PC-3 (cell line): ENCODE measurements around the gene HENMT1. TPM values are rescaled to one million over a fixed set of nuclear protein-coding genes. Genes with fewer than 3 reads are reported as not detected.

Experiments
- ATAC-seq: fragments of 200-7000 bp; cut with Tn5 transposase; 2 replicates; pipeline ENCODE4 v1.9.1; 2020; ENCODE audit warnings: mild to moderate bottlenecking, moderate library complexity
- BruUV-seq: library from RNA; stranded (reverse); fragments of 400-500 nt; replicated peaks from 2 replicates; lab custom pipeline; 2021; lab: Mats Ljungman, UMichigan
- CTCF ChIA-PET: fragments of 300-600 bp; sonication (Branson Sonifier 250); formaldehyde crosslinking; loops from one replicate; lab custom pipeline; 2022; ENCODE audit warnings: antibody characterized with exemption; lab: Charles Lee
- POLR2A ChIA-PET: fragments of 300-600 bp; sonication (Branson Sonifier 250); formaldehyde crosslinking; loops from one replicate; lab custom pipeline; 2022; ENCODE audit warnings: antibody characterized with exemption; ENCODE audit not compliant: unreplicated experiment; lab: Charles Lee
- DNase-seq: peaks from one replicate; pipeline ENCODE4 v3.0.0-alpha.2; 2015
- H2AFZ ChIP-seq: fragments of 300-600 bp; sonication (generic); 2 replicates; pipeline ENCODE4 v1.6.0; 2016; ENCODE audit warnings: antibody characterized with exemption, low read length
- H3F3A ChIP-seq: fragments of 300-600 bp; sonication (generic); one replicate; pipeline ENCODE4 v1.6.0; 2017; ENCODE audit warnings: antibody characterized with exemption, low read length, control low read depth, mild to moderate bottlenecking; ENCODE audit not compliant: unreplicated experiment
- H3K27ac ChIP-seq: fragments of 300-600 bp; sonication (generic); 2 replicates; pipeline ENCODE4 v1.5.1; 2016; ENCODE audit warnings: mild to moderate bottlenecking, low read length
- H3K27me3 ChIP-seq: fragments of 300-600 bp; sonication (generic); 2 replicates; pipeline ENCODE4 v1.6.1; 2016; ENCODE audit warnings: low read length, mixed read lengths
- H3K36me3 ChIP-seq: fragments of 300-600 bp; sonication (generic); 2 replicates; pipeline ENCODE4 v1.6.1; 2016; ENCODE audit warnings: low read depth, mixed run types, low read length, mixed read lengths
- H3K4me1 ChIP-seq: fragments of 300-600 bp; sonication (generic); 2 replicates; pipeline ENCODE4 v1.5.1; 2016; ENCODE audit warnings: low read length; ENCODE audit not compliant: insufficient read depth
- H3K4me2 ChIP-seq: fragments of 300-600 bp; sonication (generic); 2 replicates; pipeline ENCODE4 v1.6.0; 2016; ENCODE audit warnings: low read length
- H3K4me3 ChIP-seq: fragments of 300-600 bp; sonication (generic); 2 replicates; pipeline ENCODE4 v1.5.1; 2016; ENCODE audit warnings: mild to moderate bottlenecking, low read length, mixed read lengths
- H3K79me2 ChIP-seq: fragments of 300-600 bp; sonication (generic); 2 replicates; pipeline ENCODE4 v1.6.1; 2017; ENCODE audit warnings: low read length, mixed read lengths
- H3K9ac ChIP-seq: fragments of 300-600 bp; sonication (generic); 2 replicates; pipeline ENCODE4 v1.6.0; 2016; ENCODE audit warnings: mild to moderate bottlenecking, low read length
- H3K9me2 ChIP-seq: fragments of 300-600 bp; sonication (generic); replicated peaks from 2 replicates; pipeline ENCODE4 v1.6.1; 2016; ENCODE audit warnings: mixed run types, low read length, mixed read lengths
- H3K9me3 ChIP-seq: fragments of 300-600 bp; sonication (generic); 2 replicates; pipeline ENCODE4 v1.6.1; 2016; ENCODE audit warnings: low read length, mixed read lengths
- H4K20me1 ChIP-seq: fragments of 300-600 bp; sonication (generic); 2 replicates; pipeline ENCODE4 v1.6.1; 2016; ENCODE audit warnings: low read length, mixed read lengths
- CTCF ChIP-seq: fragments of 300-600 bp; sonication (generic); conservative IDR thresholded peaks from 2 replicates; pipeline ENCODE4 v1.5.1; 2017; ENCODE audit warnings: antibody characterized with exemption, low read depth, mild to moderate bottlenecking, low read length
- EZH2 ChIP-seq: fragments of 300-600 bp; sonication (generic); IDR thresholded peaks from one replicate; pipeline ENCODE4 v1.6.1; 2017; ENCODE audit warnings: antibody characterized with exemption, mild to moderate bottlenecking, low read length; ENCODE audit not compliant: unreplicated experiment
- EZH2phosphoT487 ChIP-seq: fragments of 300-600 bp; sonication (generic); IDR thresholded peaks from 2 replicates; pipeline ENCODE4 v1.6.1; 2018; ENCODE audit warnings: mild to moderate bottlenecking, antibody characterized with exemption, low read length, borderline replicate concordance
- intact Hi-C: fragments of 100-400 bp; cut with micrococcal nuclease; formaldehyde crosslinking; loops from 2 replicates; pipeline ENCODE4 v1.9.0; 2023
- total RNA-seq: library from RNA; depleted of rRNA; stranded (reverse); fragments of >200 nt; gene quantifications from 2 replicates; pipeline ENCODE4 v1.2.3, GENCODE V29; 2014

HENMT1 gene
- total RNA-seq, 1 experiment from 2014 or later: 1.3 TPM

GRCh38 chr1:108663074-108663473, 2.2 kb upstream of the HENMT1 start:
- POLR2A ChIA-PET: no interaction called here
- Histone ChIP-seq H3K79me2 (no peaks in the 10 kb centered on the region), H3K4me2 (no peak overlapping the region), H3K4me1 (no peaks in the 10 kb centered on the region), H3F3A (no peaks in the 10 kb centered on the region), H3K4me3 (no peak overlapping the region), H3K36me3 (no peaks in the 10 kb centered on the region), H3K9ac (no peak overlapping the region), H3K27me3 (no peaks in the 10 kb centered on the region), H4K20me1 (no peaks in the 10 kb centered on the region), H2AFZ (no peak overlapping the region), H3K27ac (no peak overlapping the region), H3K9me2 (no peaks in the 10 kb centered on the region), H3K9me3 (no peaks in the 10 kb centered on the region)
- CTCF ChIA-PET: no interaction called here
- TF ChIP-seq CTCF (no peak), EZH2phosphoT487 (no peak), EZH2 (no peak)
- no peak for ATAC-seq
- intact Hi-C loops: no loop called here
- DNase-seq: no peak
- no TSS peak for BruUV-seq

DNA sequence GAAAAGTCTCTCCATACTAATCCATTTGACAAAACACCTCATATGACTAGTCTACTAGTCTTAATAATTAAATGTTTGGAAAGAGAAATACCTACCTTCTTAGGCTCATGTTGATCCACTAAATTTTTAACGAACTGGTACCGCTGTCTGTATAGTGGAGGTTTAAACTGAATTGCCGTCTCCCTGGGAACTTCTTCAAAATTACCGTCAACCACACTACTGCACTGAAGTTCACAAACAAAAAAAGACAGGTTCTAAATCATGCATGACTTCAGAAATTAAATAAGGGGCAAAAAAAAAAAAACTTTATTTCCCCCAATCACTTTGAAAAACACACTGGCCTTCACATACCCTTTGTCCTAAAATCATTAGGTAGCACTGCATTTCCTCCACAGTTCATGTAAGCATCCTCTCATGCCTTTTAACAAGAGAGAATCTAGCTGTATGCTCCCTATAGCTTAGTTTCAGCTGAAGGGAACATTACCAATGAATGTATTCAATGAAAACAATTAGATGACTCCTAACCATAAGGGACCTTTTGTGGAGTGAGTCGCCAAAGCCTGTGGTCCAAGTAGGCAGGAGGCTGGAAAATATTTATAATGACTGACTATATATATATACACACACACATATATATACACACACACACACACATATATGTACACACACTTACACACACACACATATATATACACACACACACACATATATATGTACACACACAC, 3.4 kb downstream of the HENMT1 start:
- no peak for ATAC-seq
- CTCF ChIA-PET: no interaction called here

More for the DNA sequence above, 3.4 kb downstream of the HENMT1 start:
- POLR2A ChIA-PET: no interaction called here
- H3K4me2 ChIP-seq: no peak overlapping the region
- H3K9me2 ChIP-seq: no peaks in the 10 kb centered on the region
- no peak overlapping the region for H3K4me3 ChIP-seq
- no peaks in the 10 kb centered on the region for H3K79me2 ChIP-seq
- no peak overlapping the region for H3K27ac ChIP-seq
- TF ChIP-seq EZH2 (no peak), CTCF (no peak), EZH2phosphoT487 (no peak)
- DNase-seq: no peak
- H3K4me1 ChIP-seq: no peaks in the 10 kb centered on the region
- BruUV-seq: no TSS peak
- no peaks in the 10 kb centered on the region for H3K27me3 ChIP-seq
- H3K36me3 ChIP-seq: no peaks in the 10 kb centered on the region
- H3K9me3 ChIP-seq: no peaks in the 10 kb centered on the region
- intact Hi-C loops: no loop called here
- no peak overlapping the region for H3K9ac ChIP-seq
- no peaks in the 10 kb centered on the region for H4K20me1 ChIP-seq
- H3F3A ChIP-seq: no peaks in the 10 kb centered on the region
- no peak overlapping the region for H2AFZ ChIP-seq
